Stimulated activated CD4-positive, alpha-beta T cell treated with anti-CD3 and anti-CD28 coated beads, Interleukin-2, amount 100 ng/mL, for 24 hours (primary cell): Measurements from ENCODE around the gene TMEM253.
A peak's percentile ranks its signal among the peaks of the same experiment; 100 is the strongest.

Experiments
- DNase-seq, 2 donors: peaks; one replicate each; pipeline ENCODE4 v3.0.0-alpha.2; 2020

The TMEM253 gene

DNA sequence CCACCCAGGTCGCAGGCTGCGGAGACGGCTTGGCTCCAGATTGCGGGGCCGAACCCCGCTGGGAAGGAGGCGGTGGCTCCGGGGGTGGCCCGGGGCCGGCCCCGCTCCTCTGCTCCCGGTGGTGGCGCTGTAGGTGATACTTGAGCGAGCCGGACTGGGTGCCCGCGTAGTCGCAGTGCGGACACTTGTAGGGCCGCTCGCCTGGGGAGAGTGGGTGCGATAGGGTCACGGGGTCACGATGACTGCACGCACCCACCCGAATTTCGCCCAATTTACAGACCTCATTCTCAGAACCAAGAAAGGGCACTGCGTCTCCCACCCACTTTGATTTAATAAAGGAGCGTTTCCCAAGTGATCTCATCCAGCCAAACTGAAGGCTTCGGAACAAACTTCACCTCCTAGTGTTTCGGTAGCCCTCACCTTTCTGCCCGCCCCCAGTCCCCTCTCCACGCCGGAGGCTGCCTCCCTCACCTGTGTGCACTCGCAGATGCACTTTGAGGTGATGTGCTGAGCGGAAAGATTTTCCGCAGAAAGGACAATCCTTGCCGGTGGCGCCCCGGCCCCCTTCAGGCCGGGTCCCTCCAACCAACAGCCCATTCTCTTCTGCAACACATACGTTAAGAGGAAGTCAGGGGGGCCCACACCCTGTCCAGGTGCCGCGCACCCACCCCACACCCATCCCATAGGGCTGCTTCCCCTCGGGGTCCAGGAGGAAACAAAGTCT, 9.8 kb upstream of the TMEM253 start:
- no peak for DNase-seq

DNA sequence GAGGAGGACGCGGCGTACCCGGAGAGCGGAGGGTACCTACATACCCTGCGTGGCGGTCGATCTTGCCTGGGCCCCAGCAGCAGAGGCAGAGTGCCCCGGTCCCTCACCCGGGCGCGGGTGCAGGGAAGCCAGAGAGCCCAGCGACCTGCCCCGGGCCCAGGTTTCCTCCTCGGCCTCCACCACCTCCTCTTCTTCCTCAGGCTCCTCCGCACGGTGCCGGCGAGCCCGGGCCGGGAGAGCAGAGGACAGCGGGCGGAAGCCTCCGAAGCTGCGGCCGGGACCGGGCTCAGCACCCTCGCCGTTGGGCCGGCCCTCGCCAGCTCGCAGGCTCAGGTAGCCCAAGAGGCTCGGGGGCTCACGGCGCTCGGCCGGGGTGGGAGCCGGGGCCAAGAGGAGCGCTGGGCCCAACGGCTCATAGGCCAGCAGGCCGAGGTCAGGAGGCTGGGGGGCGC, 9.0 kb upstream of the TMEM253 start:
- DNase-seq, result no peak

DNA sequence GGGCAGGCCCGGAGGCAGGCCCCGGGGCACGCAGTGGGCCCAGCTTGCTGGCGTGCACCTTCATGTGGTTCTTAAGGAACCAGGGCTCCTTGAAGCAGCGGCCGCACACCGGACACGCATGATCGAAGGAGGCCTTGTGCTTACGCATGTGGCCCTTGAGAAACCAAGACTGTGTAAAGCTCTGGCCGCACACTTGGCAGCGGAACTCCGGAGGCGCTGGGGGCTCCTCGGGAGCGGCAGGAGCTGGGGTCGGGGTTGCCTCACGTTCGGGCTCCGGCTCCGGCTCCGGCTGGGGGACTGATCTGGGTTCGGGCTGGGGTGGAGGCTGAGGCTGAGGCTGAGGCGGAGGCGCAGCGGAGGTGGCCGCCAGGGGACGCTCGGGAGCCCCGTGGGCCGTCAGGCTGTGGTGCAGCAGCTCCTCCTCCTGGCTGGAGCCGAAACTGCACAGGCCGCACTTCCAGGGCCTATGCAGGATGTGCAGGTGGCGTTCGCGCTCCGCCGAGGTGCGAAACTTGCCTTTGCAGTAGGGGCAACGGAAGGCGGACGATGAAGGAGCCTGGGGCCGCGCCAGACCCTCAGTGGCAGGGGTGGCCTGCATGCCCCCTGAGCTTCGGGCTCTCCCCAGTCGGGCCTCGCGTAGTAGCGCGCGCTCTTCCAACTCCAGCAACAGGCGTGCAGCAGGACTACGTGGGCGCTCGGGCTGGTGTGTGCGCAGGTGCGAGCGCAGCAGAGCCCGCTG, 8.4 kb upstream of the TMEM253 start:
- DNase-seq, result peak; percentile 95 to 96

GRCh38 chr14:21093018-21093417, 7.8 kb upstream of the TMEM253 start:
- DNase-seq, result no peak

- DNase-seq, result no peak
These were observed 6.8 kb upstream of the TMEM253 start for GRCh38 chr14:21093769-21094681.

- no peak for DNase-seq
These were observed 5.2 kb upstream of the TMEM253 start for GRCh38 chr14:21095430-21096205.

GRCh38 chr14:21096438-21096837, 4.4 kb upstream of the TMEM253 start:
- no peak for DNase-seq

- DNase-seq, result no peak
These were observed 3.8 kb upstream of the TMEM253 start for GRCh38 chr14:21096978-21097635.

GRCh38 chr14:21097636-21098075, 3.2 kb upstream of the TMEM253 start:
- no peak for DNase-seq

DNA sequence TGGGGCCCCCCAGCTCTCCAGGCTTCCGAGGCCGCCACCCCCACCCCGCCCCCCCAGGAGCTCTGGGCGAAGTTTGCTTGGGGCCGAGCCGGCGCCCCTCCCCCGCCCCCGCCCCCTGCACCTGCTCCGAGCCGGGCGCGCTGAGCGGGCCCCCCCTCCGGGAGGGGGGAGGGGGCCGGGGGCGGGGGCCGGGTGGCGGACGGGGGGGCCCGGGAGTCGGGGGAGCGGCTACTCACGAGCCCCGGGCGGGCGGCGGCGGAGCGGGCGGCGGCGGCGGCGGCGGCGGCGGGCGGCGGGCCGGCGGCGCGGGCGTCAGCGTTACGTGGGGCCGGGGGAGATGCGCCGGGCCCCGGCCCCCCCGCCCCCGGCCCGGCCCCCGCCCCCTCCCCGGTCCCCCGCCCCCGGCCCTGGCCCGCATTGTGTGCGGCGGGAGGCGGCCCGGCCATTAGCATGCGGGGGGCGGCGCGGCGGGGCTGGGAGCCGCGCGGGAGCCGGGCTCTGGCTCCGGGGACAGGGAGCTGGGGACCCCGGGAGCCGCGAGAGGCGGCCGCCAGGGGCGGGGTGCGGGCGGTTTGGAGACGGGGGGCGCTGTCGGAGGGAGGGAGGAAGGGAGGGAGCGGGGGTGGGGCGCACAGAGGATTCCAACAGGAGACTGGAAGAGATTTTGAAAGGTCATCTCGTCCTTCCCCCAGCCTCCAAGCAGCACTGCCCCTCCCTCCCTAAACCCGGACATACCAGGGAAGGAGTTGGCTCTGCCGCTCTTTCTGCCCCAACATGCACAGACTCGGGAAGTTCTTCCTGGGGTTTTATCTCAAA, 2.6 kb upstream of the TMEM253 start, which contains the start of gene ZNF219:
Gene ZNF219 (minus strand): TSS at position 580 of the 816 bp plus-strand sequence. CDS start 5,064 bp downstream, outside the sequence.
- peak; percentile 46 to 47 for DNase-seq

DNA sequence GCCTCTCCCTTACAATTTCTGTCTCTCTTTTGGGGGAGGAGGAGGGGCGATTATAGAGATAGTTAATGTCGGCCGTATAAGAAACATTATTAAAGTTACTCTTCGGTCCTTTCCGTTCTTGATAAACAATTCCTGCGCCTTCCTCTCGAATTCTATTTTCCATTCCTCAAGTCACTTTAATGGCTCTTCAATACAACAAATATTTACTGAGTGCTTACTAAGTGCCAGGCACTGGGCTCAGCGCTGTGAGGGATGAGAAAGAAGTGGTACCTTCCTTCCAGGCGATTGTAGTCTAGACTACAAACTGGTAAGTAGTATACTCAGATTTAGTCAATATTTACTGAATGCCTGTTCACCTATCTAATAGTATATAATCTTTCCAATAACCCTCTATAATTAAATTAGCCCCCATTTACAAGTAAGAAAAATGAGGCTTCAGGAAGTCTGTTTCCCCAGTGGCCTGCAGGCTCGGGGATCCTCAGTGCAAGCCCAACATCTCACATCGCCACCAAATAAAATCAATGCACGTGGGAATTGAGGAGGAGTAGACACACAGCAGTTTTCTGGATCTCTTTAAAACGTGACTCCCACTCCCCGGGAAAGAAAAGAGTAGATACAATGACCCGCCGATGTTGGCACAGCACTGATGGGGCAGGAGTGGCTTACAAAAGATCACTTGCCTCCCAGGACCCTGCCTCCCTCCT, 1.8 kb upstream of the TMEM253 start:
- DNase-seq, result no peak

- DNase-seq, result no peak
These were observed 1.3 kb upstream of the TMEM253 start for GRCh38 chr14:21099596-21099985.

- DNase-seq, result no peak
These were observed 1.0 kb downstream of the TMEM253 start for GRCh38 chr14:21101802-21102413.

GRCh38 chr14:21102521-21103410, 1.9 kb downstream of the TMEM253 start:
- no peak for DNase-seq

GRCh38 chr14:21103411-21103709, 2.5 kb downstream of the TMEM253 start:
- DNase-seq, result no peak

GRCh38 chr14:21103710-21104447, 3.0 kb downstream of the TMEM253 start:
- DNase-seq, result peak; percentile 94

DNA sequence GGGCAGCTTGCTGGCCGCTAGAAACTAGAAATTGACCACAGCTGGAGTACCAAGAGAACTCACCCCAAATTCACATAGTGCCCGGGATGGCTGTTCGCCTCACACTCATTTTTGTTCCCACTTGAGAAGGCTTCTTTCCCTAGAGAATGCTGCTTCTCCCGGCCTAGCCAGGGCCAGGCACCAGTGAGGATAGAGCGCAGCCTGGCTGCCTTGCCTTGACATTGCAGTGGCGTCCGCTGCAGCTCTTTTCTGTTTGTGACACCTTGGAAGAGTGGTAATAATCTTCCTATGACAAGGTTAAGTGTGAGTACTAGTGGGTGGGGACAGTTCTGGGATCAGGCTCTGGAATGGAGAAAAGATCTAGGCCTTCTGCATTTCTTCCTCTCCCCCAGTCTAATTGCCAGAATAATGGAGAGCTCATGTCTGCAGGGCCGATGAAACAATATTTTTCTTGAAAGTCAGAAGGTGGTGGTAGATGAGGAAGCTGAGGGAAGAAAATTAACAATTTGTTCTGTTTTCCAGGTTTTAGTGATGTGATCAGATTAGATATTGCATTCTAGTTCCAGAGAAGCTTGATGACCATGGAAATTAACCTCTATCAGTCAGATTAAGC, 3.7 kb downstream of the TMEM253 start:
- DNase-seq, result peak; percentile 70

- no peak for DNase-seq
These were observed 4.2 kb downstream of the TMEM253 start for GRCh38 chr14:21105095-21105494.
